MM.1S (cell line): ENCODE data around the gene COG5.

Experiments
- EZH2phosphoT487 ChIP-seq: fragments of 300-600 bp; sonication (generic); IDR thresholded peaks from 2 replicates; pipeline ENCODE4 v1.6.1; 2018; ENCODE audit warnings: antibody characterized with exemption, low read length
- TF ChIP-seq, protein P1 (sequence below): fragments of 300-600 bp; sonication (generic); IDR thresholded peaks from 2 replicates; pipeline ENCODE4 v1.5.1; 2016; ENCODE audit warnings: antibody characterized with exemption, low read length, mixed read lengths

DNA sequence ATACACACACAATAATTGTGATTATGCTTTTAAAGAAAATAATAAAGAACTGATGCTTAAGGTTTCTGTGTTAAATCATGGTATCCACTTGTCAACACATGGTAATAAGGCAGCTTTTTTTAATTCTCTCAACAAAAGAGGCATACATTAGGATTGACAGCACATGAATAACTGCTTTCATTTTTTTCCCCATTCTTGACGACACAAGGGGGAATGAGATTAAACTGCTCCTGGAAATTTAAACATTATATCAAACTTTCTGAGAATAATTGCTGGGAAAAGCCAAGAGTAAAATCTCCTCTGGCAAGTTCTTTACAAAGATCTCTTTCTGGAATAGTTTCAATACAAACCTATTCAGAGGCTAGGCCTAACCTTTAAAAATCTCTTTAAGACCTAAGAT is 192.9 kb downstream of the COG5 start:
- TF ChIP-seq, protein P1, sequence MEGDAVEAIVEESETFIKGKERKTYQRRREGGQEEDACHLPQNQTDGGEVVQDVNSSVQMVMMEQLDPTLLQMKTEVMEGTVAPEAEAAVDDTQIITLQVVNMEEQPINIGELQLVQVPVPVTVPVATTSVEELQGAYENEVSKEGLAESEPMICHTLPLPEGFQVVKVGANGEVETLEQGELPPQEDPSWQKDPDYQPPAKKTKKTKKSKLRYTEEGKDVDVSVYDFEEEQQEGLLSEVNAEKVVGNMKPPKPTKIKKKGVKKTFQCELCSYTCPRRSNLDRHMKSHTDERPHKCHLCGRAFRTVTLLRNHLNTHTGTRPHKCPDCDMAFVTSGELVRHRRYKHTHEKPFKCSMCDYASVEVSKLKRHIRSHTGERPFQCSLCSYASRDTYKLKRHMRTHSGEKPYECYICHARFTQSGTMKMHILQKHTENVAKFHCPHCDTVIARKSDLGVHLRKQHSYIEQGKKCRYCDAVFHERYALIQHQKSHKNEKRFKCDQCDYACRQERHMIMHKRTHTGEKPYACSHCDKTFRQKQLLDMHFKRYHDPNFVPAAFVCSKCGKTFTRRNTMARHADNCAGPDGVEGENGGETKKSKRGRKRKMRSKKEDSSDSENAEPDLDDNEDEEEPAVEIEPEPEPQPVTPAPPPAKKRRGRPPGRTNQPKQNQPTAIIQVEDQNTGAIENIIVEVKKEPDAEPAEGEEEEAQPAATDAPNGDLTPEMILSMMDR: no peak
- TF ChIP-seq EZH2phosphoT487: no peak
